Measurements from ENCODE around the gene DUSP8.

DUSP8 gene

DNA sequence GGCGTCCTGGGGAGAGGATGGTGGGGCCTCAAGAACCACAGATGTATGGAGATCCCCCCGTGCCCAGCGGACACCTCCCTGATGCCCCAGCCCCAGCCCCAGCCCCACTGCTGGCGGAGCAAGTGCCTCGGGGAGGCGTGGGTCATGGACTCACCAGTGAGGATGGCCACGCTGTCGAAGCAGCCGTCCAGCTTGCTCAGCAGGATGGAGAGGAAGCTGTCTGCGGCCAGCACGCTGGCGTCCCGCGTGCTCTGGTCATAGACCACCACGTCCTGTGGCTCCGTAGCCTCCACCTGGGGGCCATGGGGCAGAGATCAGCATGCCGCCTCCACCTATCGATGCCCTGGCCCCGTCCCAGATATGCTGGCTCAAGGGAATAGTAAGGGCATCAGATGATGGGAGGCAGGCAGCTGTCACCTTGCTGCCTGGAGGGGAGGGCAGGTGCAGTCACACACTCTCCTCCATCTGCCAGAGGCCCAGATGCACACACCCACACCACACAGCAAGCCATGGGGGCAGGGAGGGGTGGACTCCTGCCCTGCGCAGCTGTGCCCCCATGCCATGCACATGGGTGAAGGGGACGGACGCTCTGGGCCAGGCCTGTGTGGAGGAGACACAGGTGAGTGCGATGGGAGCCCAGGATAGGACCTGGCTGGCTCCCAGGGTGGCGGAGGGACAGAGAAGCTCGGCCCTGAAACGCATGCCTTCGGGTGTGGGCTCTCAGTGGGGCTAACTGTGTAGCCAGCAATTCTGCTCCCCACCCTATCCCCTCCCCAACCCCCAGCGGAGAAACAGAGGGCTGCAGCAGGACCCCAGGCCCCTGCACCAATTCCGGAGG is 8.2 kb downstream of the DUSP8 start:
- Histone ChIP-seq H3K9ac (ENCODE audit: low read length) (no peak overlapping the region), H3K4me1 (ENCODE audit: insufficient read depth, low read length, severe bottlenecking) (no peaks in the 10 kb centered on the region), H3K27ac (ENCODE audit: low read depth, low read length, poor library complexity, severe bottlenecking) (no peak overlapping the region), H3K27me3 (ENCODE audit: insufficient read depth, low read length) (peaks cover 17% of the 10 kb centered on the region; the same call in 1 of the 2 replicates), H3K36me3 (ENCODE audit: insufficient read depth, low read length) (no peaks in the 10 kb centered on the region), H3K4me2 (ENCODE audit: low read length) (no peak overlapping the region), H2AFZ (ENCODE audit: low read length) (no peak overlapping the region), H3K4me3 (ENCODE audit: low read depth, low read length, poor library complexity, severe bottlenecking) (no peak overlapping the region), H3K79me2 (ENCODE audit: insufficient read depth, low read length) (no peaks in the 10 kb centered on the region), H3K9me2 (ENCODE audit: low read depth, low read length) (no peaks in the 10 kb centered on the region), H3F3A (ENCODE audit: insufficient read depth, low read length) (no peaks in the 10 kb centered on the region), H4K20me1 (ENCODE audit: insufficient read depth, low read length) (no peaks in the 10 kb centered on the region), H3K9me3 (ENCODE audit: low read length) (no peaks in the 10 kb centered on the region)
- TF ChIP-seq, protein P1, sequence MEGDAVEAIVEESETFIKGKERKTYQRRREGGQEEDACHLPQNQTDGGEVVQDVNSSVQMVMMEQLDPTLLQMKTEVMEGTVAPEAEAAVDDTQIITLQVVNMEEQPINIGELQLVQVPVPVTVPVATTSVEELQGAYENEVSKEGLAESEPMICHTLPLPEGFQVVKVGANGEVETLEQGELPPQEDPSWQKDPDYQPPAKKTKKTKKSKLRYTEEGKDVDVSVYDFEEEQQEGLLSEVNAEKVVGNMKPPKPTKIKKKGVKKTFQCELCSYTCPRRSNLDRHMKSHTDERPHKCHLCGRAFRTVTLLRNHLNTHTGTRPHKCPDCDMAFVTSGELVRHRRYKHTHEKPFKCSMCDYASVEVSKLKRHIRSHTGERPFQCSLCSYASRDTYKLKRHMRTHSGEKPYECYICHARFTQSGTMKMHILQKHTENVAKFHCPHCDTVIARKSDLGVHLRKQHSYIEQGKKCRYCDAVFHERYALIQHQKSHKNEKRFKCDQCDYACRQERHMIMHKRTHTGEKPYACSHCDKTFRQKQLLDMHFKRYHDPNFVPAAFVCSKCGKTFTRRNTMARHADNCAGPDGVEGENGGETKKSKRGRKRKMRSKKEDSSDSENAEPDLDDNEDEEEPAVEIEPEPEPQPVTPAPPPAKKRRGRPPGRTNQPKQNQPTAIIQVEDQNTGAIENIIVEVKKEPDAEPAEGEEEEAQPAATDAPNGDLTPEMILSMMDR (IDR thresholded peaks at IDR 0.05; ENCODE audit: low read length): no peak
- TF ChIP-seq EZH2 (IDR thresholded peaks at IDR 0.05; ENCODE audit: borderline replicate concordance, low read length): no peak

DNA sequence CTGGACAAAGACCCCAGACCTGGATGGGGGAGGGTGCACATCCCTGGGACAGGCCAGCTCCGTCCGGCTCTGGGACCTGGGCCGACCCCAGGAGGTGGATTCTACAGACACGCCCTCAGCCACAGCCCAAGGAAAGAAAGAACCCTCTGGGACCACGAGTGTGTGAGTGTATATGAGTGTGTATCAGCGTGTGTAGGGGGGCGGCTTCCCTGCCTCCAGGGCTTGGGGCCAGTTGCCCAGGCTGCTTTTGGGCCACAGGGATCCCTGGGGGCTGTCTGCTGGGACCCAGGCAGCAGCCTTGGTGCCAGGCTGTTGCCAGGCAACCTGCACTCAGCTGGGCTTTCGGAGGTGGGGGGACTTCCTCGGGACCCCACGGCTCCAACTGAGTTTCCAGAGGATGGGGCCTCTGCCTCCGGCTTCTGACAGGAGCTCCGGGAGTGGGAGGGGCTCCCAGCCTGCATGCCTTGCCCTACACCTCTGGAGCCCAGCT is 8.9 kb downstream of the DUSP8 start:
- Histone ChIP-seq H3K27ac (ENCODE audit: low read depth, low read length, poor library complexity, severe bottlenecking) (no peak overlapping the region), H3K79me2 (ENCODE audit: insufficient read depth, low read length) (no peaks in the 10 kb centered on the region), H3K27me3 (ENCODE audit: insufficient read depth, low read length) (peaks cover 17% of the 10 kb centered on the region; the same call in 1 of the 2 replicates), H3K9ac (ENCODE audit: low read length) (no peak overlapping the region), H3K4me1 (ENCODE audit: insufficient read depth, low read length, severe bottlenecking) (no peaks in the 10 kb centered on the region), H4K20me1 (ENCODE audit: insufficient read depth, low read length) (no peaks in the 10 kb centered on the region), H3K9me2 (ENCODE audit: low read depth, low read length) (no peaks in the 10 kb centered on the region), H3K9me3 (ENCODE audit: low read length) (no peaks in the 10 kb centered on the region), H3F3A (ENCODE audit: insufficient read depth, low read length) (no peaks in the 10 kb centered on the region), H3K4me2 (ENCODE audit: low read length) (no peak overlapping the region), H2AFZ (ENCODE audit: low read length) (no peak overlapping the region), H3K36me3 (ENCODE audit: insufficient read depth, low read length) (no peaks in the 10 kb centered on the region), H3K4me3 (ENCODE audit: low read depth, low read length, poor library complexity, severe bottlenecking) (no peak overlapping the region)
- no peak for TF ChIP-seq EZH2 (IDR thresholded peaks at IDR 0.05; ENCODE audit: borderline replicate concordance, low read length)
- TF ChIP-seq, protein P1 (IDR thresholded peaks at IDR 0.05; ENCODE audit: low read length): no peak

DNA sequence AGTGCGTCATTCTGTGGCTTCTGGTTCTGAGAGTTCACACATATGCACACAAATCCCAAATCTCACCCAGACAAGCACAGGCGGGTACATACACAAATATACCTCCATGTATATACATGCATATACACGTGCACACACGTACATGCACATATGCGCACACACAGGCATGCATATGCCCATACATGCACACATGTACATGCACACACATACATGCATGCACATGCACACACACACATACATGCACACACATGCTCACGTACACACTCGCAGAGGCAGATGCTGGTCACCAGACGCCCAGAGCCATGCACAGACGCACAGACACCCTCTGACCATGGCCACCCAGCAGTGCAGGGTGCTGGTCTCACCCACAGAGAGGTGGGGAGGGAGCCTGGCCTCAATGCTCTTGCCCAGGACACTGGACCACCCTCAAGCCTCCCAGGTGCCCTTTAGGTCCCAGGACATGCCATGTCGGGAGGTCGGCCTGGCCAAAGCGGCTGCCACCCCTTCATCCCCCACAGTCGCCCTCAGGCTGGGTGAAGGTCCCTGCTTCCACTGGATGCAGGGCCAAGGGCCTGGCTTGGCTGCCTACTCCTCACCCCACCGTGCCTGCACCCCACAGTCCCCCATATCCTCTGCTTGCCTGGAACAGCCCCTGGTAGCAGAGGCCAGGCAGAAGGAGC is 9.5 kb downstream of the DUSP8 start:
- Histone ChIP-seq H3K4me3 (ENCODE audit: low read depth, low read length, poor library complexity, severe bottlenecking) (no peak overlapping the region), H2AFZ (ENCODE audit: low read length) (no peak overlapping the region), H3K9ac (ENCODE audit: low read length) (no peak overlapping the region), H3K9me2 (ENCODE audit: low read depth, low read length) (no peaks in the 10 kb centered on the region), H3K9me3 (ENCODE audit: low read length) (no peaks in the 10 kb centered on the region), H3K27ac (ENCODE audit: low read depth, low read length, poor library complexity, severe bottlenecking) (no peak overlapping the region), H4K20me1 (ENCODE audit: insufficient read depth, low read length) (no peaks in the 10 kb centered on the region), H3F3A (ENCODE audit: insufficient read depth, low read length) (no peaks in the 10 kb centered on the region), H3K27me3 (ENCODE audit: insufficient read depth, low read length) (peaks cover 17% of the 10 kb centered on the region; the same call in 1 of the 2 replicates), H3K79me2 (ENCODE audit: insufficient read depth, low read length) (no peaks in the 10 kb centered on the region), H3K4me2 (ENCODE audit: low read length) (no peak overlapping the region), H3K4me1 (ENCODE audit: insufficient read depth, low read length, severe bottlenecking) (no peaks in the 10 kb centered on the region), H3K36me3 (ENCODE audit: insufficient read depth, low read length) (no peaks in the 10 kb centered on the region)
- no peak for TF ChIP-seq EZH2 (IDR thresholded peaks at IDR 0.05; ENCODE audit: borderline replicate concordance, low read length)
- TF ChIP-seq, protein P1 (IDR thresholded peaks at IDR 0.05; ENCODE audit: low read length): no peak

All from OCI-LY1 (cell line).